ENCODE data around the gene GOLGA5.

DNA sequence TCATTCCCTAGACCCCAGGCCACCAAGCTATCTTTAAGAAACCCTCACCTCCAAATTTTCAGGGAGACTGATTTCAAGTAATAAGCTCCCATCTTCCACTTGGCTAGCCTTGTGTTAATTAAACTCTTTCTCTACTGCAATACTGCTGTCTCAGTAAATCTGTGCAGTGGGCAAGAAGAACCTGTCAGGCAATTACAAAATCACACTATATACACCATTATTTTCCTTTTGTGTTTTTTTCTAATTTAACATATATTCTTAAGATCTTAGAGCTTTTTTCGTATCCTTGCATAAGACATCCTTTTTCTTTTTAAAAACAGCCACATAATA lies 7.7 kb upstream of the GOLGA5 start:
- TF ChIP-seq, protein P1, sequence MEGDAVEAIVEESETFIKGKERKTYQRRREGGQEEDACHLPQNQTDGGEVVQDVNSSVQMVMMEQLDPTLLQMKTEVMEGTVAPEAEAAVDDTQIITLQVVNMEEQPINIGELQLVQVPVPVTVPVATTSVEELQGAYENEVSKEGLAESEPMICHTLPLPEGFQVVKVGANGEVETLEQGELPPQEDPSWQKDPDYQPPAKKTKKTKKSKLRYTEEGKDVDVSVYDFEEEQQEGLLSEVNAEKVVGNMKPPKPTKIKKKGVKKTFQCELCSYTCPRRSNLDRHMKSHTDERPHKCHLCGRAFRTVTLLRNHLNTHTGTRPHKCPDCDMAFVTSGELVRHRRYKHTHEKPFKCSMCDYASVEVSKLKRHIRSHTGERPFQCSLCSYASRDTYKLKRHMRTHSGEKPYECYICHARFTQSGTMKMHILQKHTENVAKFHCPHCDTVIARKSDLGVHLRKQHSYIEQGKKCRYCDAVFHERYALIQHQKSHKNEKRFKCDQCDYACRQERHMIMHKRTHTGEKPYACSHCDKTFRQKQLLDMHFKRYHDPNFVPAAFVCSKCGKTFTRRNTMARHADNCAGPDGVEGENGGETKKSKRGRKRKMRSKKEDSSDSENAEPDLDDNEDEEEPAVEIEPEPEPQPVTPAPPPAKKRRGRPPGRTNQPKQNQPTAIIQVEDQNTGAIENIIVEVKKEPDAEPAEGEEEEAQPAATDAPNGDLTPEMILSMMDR (IDR thresholded peaks at IDR 0.05) = no peak
- no peak for TF ChIP-seq POLR2A (IDR thresholded peaks at IDR 0.05)
